MV-4-11 (cell line): ENCODE results near the gene COMMD4.
A peak's percentile ranks its signal among the peaks of the same experiment; 100 is the strongest.
"Not testable (repeated sequence)": the region's sequence is repeated elsewhere in the genome, so short reads cannot be mapped to it uniquely, and the experiment has no call there.

Experiments
- DNase-seq: peaks from one replicate; lab custom pipeline; 2025; lab: John Stamatoyannopoulos, UW

Gene COMMD4

DNA sequence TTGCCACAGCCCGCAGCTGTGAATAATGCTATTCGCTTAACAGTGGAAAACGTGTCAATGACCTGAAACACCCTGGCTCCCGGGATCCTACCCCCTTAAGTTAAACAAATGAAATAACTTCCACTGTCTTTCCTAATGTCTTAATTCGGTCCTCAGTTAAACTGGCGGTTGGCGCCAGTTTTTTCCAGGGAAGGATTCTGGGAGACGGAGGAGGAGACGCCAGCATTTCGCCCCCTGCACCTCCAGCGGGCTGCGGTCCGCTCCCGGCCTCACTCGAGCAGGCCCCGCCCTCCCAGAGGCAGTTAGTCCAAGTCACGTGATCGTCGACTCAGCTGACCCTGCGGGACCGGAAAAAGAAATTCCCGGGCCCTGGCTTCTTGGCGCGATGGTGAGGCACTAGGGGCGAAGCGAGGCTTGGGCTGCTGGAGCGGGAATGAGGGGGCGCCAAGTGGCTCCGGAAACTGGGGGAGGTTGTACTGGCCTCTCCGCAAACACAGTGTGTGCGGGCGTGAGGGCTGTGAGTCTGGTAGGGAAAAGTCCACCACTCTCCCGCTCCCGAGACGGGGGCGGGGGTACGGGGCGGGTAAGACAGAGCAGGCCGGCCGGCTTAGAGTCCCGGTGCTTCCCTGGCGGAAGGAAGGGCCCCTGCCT, at the start of gene COMMD4:
TSS of gene COMMD4 (plus strand) at position 359 of the 651 bp plus-strand sequence. CDS start at position 386, 27 bp downstream.
- peak; percentile 85 for DNase-seq

DNA sequence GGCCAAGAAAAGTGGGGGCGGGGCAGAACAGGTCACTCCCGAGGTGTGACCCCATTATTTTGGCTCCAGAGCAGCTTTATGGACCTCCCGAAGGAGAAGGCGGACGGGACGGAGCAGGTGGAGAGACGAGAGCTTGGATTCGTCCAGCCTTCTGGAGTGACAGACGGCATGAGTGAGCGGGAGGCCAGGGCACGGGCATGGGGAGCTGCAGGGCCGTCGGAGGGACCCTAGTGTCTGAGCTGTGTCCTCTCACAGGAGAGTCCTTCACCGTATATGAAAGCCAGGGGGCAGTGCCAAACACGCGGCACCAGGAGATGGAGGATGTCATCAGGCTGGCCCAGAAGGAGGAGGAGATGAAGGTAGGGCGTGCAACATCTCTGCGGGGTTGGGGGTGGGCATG, 42.2 kb upstream of the COMMD4 start:
- not testable (repeated sequence) for DNase-seq

GRCh38 chr15:75298541-75299310, 37.1 kb upstream of the COMMD4 start:
- not testable (repeated sequence) for DNase-seq

- not testable (repeated sequence) for DNase-seq
These were observed 36.6 kb upstream of the COMMD4 start for GRCh38 chr15:75299311-75299688.

- not testable (repeated sequence) for DNase-seq
These were observed 35.8 kb upstream of the COMMD4 start for GRCh38 chr15:75300026-75300425.

GRCh38 chr15:75302318-75302717, 33.5 kb upstream of the COMMD4 start:
- DNase-seq, result no peak

GRCh38 chr15:75302753-75303152, 33.1 kb upstream of the COMMD4 start:
- not testable (repeated sequence) for DNase-seq

GRCh38 chr15:75306188-75306587, 29.7 kb upstream of the COMMD4 start:
- no peak for DNase-seq

DNA sequence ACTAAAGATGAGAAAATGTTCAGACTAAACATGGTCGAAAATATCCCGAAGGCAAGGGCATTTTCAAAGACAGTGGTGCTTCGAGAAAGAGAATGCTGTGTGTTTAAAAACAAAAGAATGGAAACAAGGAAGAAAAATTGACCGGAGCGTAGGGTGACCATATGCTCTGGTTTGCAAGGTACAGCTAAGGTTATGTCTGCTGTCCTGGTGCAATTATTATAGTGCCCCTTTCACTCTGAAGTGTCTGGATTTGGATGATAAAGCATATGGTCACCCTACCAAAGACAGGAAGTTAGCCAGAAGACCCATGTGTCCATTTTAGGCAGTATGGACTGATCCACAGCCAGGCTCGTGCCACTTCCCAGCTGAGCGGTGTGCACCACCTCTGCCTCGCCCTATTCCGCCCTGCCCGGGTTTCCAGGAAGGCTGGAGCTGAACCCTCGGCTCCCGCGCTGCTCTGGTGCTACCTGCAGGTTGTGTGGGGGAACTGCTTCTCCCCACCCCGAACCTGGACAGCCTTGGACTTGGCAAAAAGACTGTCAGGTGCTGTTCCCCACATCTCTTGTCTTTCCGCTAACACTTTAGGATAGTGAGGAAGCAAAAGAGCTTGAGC, 28.0 kb upstream of the COMMD4 start:
- DNase-seq, result peak; percentile 10

GRCh38 chr15:75309711-75310110, 26.2 kb upstream of the COMMD4 start:
- no peak for DNase-seq

- peak; percentile 15 for DNase-seq
These were observed 23.3 kb upstream of the COMMD4 start for GRCh38 chr15:75312548-75312947.

GRCh38 chr15:75313116-75313845, 22.6 kb upstream of the COMMD4 start:
- DNase-seq, result no peak

DNA sequence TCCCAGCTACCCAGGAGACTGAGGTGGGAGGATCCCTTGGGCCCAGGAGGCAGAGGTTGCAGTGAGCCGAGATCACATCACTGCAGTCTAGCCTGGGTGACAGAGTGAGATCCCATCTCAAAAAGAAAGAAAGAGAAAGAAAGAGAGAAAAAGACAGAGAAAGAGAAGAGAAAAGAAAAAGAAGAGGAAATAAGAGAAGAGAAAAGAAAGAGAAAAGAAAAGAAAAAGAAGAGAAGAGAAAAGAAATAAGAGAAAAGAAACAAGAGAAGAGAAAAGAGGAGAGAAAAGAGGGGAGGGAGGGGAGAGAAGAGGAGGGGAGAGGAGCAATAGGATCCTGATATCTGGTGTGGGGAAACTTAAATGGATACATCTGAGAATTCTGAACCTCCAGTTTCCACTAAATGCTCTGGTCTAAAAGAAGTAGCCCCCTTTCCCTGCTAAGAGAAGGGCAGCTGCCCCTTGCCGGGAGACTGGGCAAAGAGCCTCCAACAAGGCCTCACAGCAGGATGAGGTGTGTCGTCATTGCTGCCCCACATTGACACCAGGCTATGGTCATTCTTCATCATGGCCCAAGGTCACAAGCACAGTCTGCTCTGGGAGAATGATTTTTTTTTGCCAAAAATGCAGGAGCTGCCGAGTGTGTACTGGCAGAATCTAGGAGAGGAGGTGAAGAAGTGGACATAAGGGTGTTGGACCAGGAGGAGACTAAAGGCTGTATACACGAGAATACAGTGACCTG, 21.1 kb upstream of the COMMD4 start:
- no peak for DNase-seq

DNA sequence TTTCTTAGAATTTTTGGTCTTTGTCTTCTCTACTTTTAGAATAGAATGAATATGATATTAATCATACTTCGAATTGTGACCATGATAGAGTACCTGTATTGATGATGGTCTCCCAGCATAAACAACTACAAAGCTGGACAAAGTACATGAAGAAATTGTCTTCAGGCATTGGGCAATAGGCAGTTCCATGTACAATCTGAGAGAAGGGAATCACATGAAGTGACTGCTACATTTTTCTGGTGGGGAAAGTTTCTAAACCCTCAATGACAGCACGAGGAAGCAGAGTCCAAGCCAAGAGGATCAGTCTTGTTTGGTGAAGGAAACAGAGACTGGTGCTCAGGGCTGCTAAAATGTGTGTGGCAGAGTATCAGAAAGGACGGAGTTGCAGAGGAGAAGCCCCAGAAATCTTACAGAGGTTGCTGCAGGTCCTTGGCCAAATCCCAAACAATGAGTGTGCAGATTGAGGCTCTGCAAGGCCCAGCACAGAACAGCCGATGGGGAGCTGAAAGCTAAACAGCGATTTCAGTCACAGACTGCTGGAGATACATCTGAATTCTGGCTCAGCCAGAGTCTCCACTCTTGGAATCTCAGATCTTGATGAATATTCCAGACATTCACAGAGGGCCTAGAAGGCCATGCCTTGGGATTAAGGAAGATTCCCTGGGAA, 16.5 kb upstream of the COMMD4 start:
- not testable (repeated sequence) for DNase-seq

- DNase-seq, result no peak
These were observed 14.2 kb upstream of the COMMD4 start for GRCh38 chr15:75321711-75322110.

DNA sequence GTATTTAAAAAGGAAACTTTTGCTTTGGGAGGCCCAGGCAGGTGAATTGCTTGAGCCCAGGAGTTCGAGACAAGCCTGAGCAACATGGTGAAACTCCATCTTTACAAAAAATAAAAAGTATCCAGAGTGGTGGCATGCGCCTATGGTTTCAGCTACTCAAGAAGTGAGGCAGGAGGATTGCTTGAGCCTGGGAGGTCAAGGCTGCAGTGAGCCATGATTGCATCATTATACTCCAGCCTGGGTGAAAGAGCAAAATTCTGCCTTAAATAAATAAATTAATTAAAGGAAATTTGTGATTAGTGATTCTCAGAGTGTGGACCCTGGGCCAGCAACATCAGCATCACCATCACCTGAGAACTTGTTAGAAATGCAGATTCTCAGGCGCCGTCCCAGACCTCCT, 9.9 kb upstream of the COMMD4 start:
- no peak for DNase-seq

GRCh38 chr15:75327005-75327404, 8.9 kb upstream of the COMMD4 start:
- no peak for DNase-seq

- DNase-seq, result no peak
These were observed 8.4 kb upstream of the COMMD4 start for GRCh38 chr15:75327491-75327890.

GRCh38 chr15:75328493-75329314, 7.2 kb upstream of the COMMD4 start:
- no peak for DNase-seq

- DNase-seq, result no peak
These were observed 6.3 kb upstream of the COMMD4 start for GRCh38 chr15:75329571-75329970.
